ENCODE data around the gene ATXN7L1. TPM values are rescaled to one million over a fixed set of nuclear protein-coding genes. Genes with fewer than 3 reads are reported as not detected.

The ATXN7L1 gene
- total and polyA plus RNA-seq, 2 donors (not counting 1 experiment from before 2014, with no cell fraction given) = 7.1 to 40.6 TPM

GRCh38 chr7:105759670-105760550, 116.5 kb downstream of the ATXN7L1 start:
- Histone ChIP-seq H3K4me1 (ENCODE audit: control insufficient read depth in 2 of 2, insufficient read depth in 2 of 2, low read length in 2 of 2) (no peaks in the 10 kb centered on the region), H2AFZ (ENCODE audit: insufficient read depth, low read depth, low read length, poor library complexity, severe bottlenecking) (no peak overlapping the region), H3K9me3 (ENCODE audit: control extremely low read depth in 1 of 3, control insufficient read depth in 2 of 3, insufficient read depth in 1 of 3, low read length in 2 of 3) (no peaks in the 10 kb centered on the region), H3K9ac (ENCODE audit: low read length) (no peak overlapping the region), H4K20me1 (ENCODE audit: control insufficient read depth, insufficient read depth, low read length, poor library complexity, severe bottlenecking) (no peaks in the 10 kb centered on the region), H3K79me2 (ENCODE audit: control insufficient read depth, insufficient read depth, low read length) (no peaks in the 10 kb centered on the region), H3K36me3 (replicated peaks in 1 of 2; ENCODE audit: control extremely low read depth in 1 of 2, control insufficient read depth in 1 of 2, extremely low read depth in 1 of 2, insufficient read depth in 2 of 2, low read length in 1 of 2) (no peaks in the 10 kb centered on the region), H3K4me2 (replicated peaks; ENCODE audit: low read depth, low read length, poor library complexity, severe bottlenecking) (no peak overlapping the region), H3K27me3 (replicated peaks in 1 of 4; ENCODE audit: control extremely low read depth in 1 of 4, control insufficient read depth in 3 of 4, insufficient read depth in 4 of 4, low read length in 3 of 4) (no peaks in the 10 kb centered on the region), H3K27ac (ENCODE audit: low read length in 2 of 2) (no peak overlapping the region), H3K4me3 (ENCODE audit: control extremely low read depth in 1 of 5, extremely low read depth in 1 of 5, insufficient read depth in 1 of 5, low read depth in 2 of 5, low read length in 4 of 5) (no peak overlapping the region)
- H3K27me3 Mint-ChIP-seq = no peaks in the 10 kb centered on the region
- POLR2A ChIA-PET = interaction anchor here (0.9 kb wide), 1 partner anchor 10 kb away, joined by 3 read pairs; no protein-coding TSS in a partner anchor
- H3K4me1 Mint-ChIP-seq = no peaks in the 10 kb centered on the region
- ATAC-seq (ENCODE audit: low read depth) (no peak), DNase-seq (peak; percentile 44)
- H3K4me3 Mint-ChIP-seq = no peak overlapping the region
- TF ChIP-seq CTCF (IDR thresholded peaks at IDR 0.05) (peak; percentile 55), EZH2 (IDR thresholded peaks at IDR 0.05; ENCODE audit: borderline replicate concordance, insufficient read depth, low read depth, low read length, poor library complexity, severe bottlenecking) (no peak)
- no peaks in the 10 kb centered on the region for H3K9me3 Mint-ChIP-seq (ENCODE audit: insufficient read depth)
- intact Hi-C loops (cut with micrococcal nuclease) = loop anchor here (1.0 to 10.0 kb wide), 6 partner anchors 107 to 705 kb away; no protein-coding TSS in a partner anchor
- CTCF ChIA-PET = interaction anchor here (0.7 to 9.5 kb wide), 44 partner anchors 8 to 412 kb away, joined by 3 to 167 read pairs (median 5); no protein-coding TSS in a partner anchor
- H3K27ac Mint-ChIP-seq = no peak overlapping the region
- WGBS (ENCODE audit: insufficient coverage) = no CpG with 5 or more reads among the region's 2 CpGs

DNA sequence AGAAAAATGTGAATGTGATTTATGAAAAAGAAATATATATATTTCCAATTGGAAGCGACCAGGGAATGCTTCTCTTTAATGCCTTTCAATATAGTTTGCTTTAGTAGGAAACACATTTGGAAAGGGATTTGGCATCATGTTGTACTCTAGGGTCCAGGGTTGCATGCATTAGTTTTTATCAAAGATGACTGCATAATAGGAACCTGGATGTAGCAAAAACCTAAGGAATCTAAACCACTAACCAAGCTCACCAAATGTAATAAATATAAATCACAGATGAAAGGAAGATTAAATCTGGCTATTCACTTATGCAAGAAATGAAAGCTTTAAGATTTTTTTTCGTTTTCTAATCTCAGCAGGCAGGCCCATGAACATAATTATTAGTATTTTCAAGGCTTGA, 120.0 kb downstream of the ATXN7L1 start:
- ChIA-PET POLR2A (no interaction called here), CTCF (interaction anchor here (0.7 to 5.2 kb wide), 4 partner anchors 8 to 411 kb away, joined by 3 to 45 read pairs (median 6); no protein-coding TSS in a partner anchor)
- ATAC-seq (ENCODE audit: low read depth) (no peak), DNase-seq (no peak)
- no peaks in the 10 kb centered on the region for H3K9me3 Mint-ChIP-seq (ENCODE audit: insufficient read depth)
- H3K4me3 ChIP-seq (ENCODE audit: control extremely low read depth in 1 of 5, extremely low read depth in 1 of 5, insufficient read depth in 1 of 5, low read depth in 2 of 5, low read length in 4 of 5) = no peak overlapping the region
- no peaks in the 10 kb centered on the region for H3K4me1 ChIP-seq (ENCODE audit: control insufficient read depth in 2 of 2, insufficient read depth in 2 of 2, low read length in 2 of 2)
- no peak overlapping the region for H3K27ac Mint-ChIP-seq
- no peaks in the 10 kb centered on the region for H4K20me1 ChIP-seq (ENCODE audit: control insufficient read depth, insufficient read depth, low read length, poor library complexity, severe bottlenecking)
- intact Hi-C loops (cut with micrococcal nuclease) = no loop called here
- H3K4me2 ChIP-seq (replicated peaks; ENCODE audit: low read depth, low read length, poor library complexity, severe bottlenecking) = no peak overlapping the region
- H3K36me3 ChIP-seq (replicated peaks in 1 of 2; ENCODE audit: control extremely low read depth in 1 of 2, control insufficient read depth in 1 of 2, extremely low read depth in 1 of 2, insufficient read depth in 2 of 2, low read length in 1 of 2) = no peaks in the 10 kb centered on the region
- no peak overlapping the region for H3K27ac ChIP-seq (ENCODE audit: low read length in 2 of 2)
- no peaks in the 10 kb centered on the region for H3K79me2 ChIP-seq (ENCODE audit: control insufficient read depth, insufficient read depth, low read length)
- H3K9me3 ChIP-seq (ENCODE audit: control extremely low read depth in 1 of 3, control insufficient read depth in 2 of 3, insufficient read depth in 1 of 3, low read length in 2 of 3) = no peaks in the 10 kb centered on the region
- H3K27me3 ChIP-seq (replicated peaks in 1 of 4; ENCODE audit: control extremely low read depth in 1 of 4, control insufficient read depth in 3 of 4, insufficient read depth in 4 of 4, low read length in 3 of 4) = no peaks in the 10 kb centered on the region
- no peak overlapping the region for H2AFZ ChIP-seq (ENCODE audit: insufficient read depth, low read depth, low read length, poor library complexity, severe bottlenecking)
- no peak overlapping the region for H3K9ac ChIP-seq (ENCODE audit: low read length)
- no peaks in the 10 kb centered on the region for H3K27me3 Mint-ChIP-seq
- H3K4me1 Mint-ChIP-seq = no peaks in the 10 kb centered on the region
- TF ChIP-seq CTCF (IDR thresholded peaks at IDR 0.05) (no peak), EZH2 (IDR thresholded peaks at IDR 0.05; ENCODE audit: borderline replicate concordance, insufficient read depth, low read depth, low read length, poor library complexity, severe bottlenecking) (no peak)
- H3K4me3 Mint-ChIP-seq = no peak overlapping the region
- WGBS (ENCODE audit: insufficient coverage) = no CpG with 5 or more reads among the region's 2 CpGs
